ENCODE results near the gene WDTC1. TPM values are rescaled to one million over a fixed set of nuclear protein-coding genes. Genes with fewer than 3 reads are reported as not detected.

Gene WDTC1
- 19.2 and 20.2 TPM in 2 replicates for total RNA-seq

GRCh38 chr1:27234049-27234882 is at the start of gene WDTC1:
Gene WDTC1, plus strand, starts transcription at chr1:27234632. Its CDS starts 26,423 bp downstream, at chr1:27261055.

GRCh38 chr1:27321813-27322568 is 87.6 kb downstream of the WDTC1 start, which contains the start of gene TMEM222:
Gene TMEM222, plus strand, starts transcription at chr1:27322163. Its CDS starts 35 bp downstream, at chr1:27322198.

GRCh38 chr1:27341525-27342252 is 107.3 kb downstream of the WDTC1 start, which contains the start of gene SYTL1:
Gene SYTL1, plus strand, starts transcription at chr1:27342022. Its CDS starts 3,313 bp downstream, at chr1:27345335.

Small RNA genes within 50 kb of the gene (small RNA-seq; reads per million reads assigned to genes)
- gene RF00019: not detected
- gene RNU6-48P: 0.14 reads per million
- not detected for gene SNRPEP7

Other genes with a start within 250 kb of the WDTC1 start
- gene TRNP1, start 240.9 kb upstream of the WDTC1 start, total RNA-seq: 31.0 and 40.2 TPM in 2 replicates
- gene TENT5B, start 221.8 kb upstream of the WDTC1 start, total RNA-seq: 245 and 286 TPM in 2 replicates
- 10.0 and 11.4 TPM in 2 replicates for gene SLC9A1, start 79.5 kb upstream of the WDTC1 start, total RNA-seq
- gene TMEM222, start 87.5 kb downstream of the WDTC1 start, total RNA-seq: 26.7 and 32.6 TPM in 2 replicates
- 165 and 225 TPM in 2 replicates for gene SYTL1, start 107.4 kb downstream of the WDTC1 start, total RNA-seq
- 28.3 and 35.2 TPM in 2 replicates for gene MAP3K6, start 132.3 kb downstream of the WDTC1 start, total RNA-seq
- not detected in 2 replicates for gene FCN3, start 140.2 kb downstream of the WDTC1 start, total RNA-seq
- 0.65 and 0.79 TPM in 2 replicates for gene CD164L2, start 148.7 kb downstream of the WDTC1 start, total RNA-seq
- 0.11 TPM in 1 of 2 replicates, not detected in the other for gene GPR3, start 158.0 kb downstream of the WDTC1 start, total RNA-seq